Thyroid gland (tissue), 4 donors: Measurements from ENCODE around the gene KRTAP12-3.

Experiments
- POLR2A ChIP-seq, 2 donors: fragments of 450-650 bp; IDR thresholded peaks; one replicate each; pipeline ENCODE4 v1.6.1; 2017; ENCODE audit warnings: antibody characterized with exemption in 2 of 2, mild to moderate bottlenecking in 2 of 2, moderate library complexity in 1 of 2
- TF ChIP-seq, protein P1 (sequence below), 6 experiments: fragments of 200-600 bp in 3 of 6; fragments of 450-650 bp in 3 of 6; sonication (generic) in 3 of 6; IDR thresholded peaks; one replicate each; pipeline ENCODE4 v1.5.1; 2016 to 2019; ENCODE audit warnings: antibody characterized with exemption in 6 of 6, mild to moderate bottlenecking in 2 of 6, inconsistent platforms in 1 of 6, moderate library complexity in 1 of 6

GRCh38 chr21:44643741-44644310, 13.9 kb upstream of the KRTAP12-3 start:
- TF ChIP-seq, protein P1, sequence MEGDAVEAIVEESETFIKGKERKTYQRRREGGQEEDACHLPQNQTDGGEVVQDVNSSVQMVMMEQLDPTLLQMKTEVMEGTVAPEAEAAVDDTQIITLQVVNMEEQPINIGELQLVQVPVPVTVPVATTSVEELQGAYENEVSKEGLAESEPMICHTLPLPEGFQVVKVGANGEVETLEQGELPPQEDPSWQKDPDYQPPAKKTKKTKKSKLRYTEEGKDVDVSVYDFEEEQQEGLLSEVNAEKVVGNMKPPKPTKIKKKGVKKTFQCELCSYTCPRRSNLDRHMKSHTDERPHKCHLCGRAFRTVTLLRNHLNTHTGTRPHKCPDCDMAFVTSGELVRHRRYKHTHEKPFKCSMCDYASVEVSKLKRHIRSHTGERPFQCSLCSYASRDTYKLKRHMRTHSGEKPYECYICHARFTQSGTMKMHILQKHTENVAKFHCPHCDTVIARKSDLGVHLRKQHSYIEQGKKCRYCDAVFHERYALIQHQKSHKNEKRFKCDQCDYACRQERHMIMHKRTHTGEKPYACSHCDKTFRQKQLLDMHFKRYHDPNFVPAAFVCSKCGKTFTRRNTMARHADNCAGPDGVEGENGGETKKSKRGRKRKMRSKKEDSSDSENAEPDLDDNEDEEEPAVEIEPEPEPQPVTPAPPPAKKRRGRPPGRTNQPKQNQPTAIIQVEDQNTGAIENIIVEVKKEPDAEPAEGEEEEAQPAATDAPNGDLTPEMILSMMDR (IDR thresholded peaks at IDR 0.05): no peak
- TF ChIP-seq POLR2A (IDR thresholded peaks at IDR 0.05): no peak
